HEK293T (cell line): ENCODE measurements around the gene NAV2.

Source experiments
- BHLHE40 ChIP-seq: fragments of 450-650 bp; IDR thresholded peaks from 2 replicates; pipeline ENCODE4 v1.6.1; 2016; ENCODE audit warnings: mild to moderate bottlenecking, moderate library complexity, borderline replicate concordance
- ELF4 ChIP-seq: fragments of 450-650 bp; IDR thresholded peaks from 2 replicates; pipeline ENCODE4 v1.6.1; 2017; ENCODE audit warnings: antibody characterized with exemption
- FOXK2 ChIP-seq: fragments of 450-650 bp; IDR thresholded peaks from 2 replicates; pipeline ENCODE4 v1.6.1; 2016; ENCODE audit warnings: mild to moderate bottlenecking
- L3MBTL2 ChIP-seq: fragments of 450-650 bp; conservative IDR thresholded peaks from 2 replicates; pipeline ENCODE4 v1.6.1; 2016; ENCODE audit warnings: mild to moderate bottlenecking
- LEF1 ChIP-seq: fragments of 450-650 bp; IDR thresholded peaks from 2 replicates; pipeline ENCODE4 v1.6.1; 2017; ENCODE audit warnings: mild to moderate bottlenecking, borderline replicate concordance
- SP1 ChIP-seq: fragments of 450-650 bp; IDR thresholded peaks from 2 replicates; pipeline ENCODE4 v1.6.1; 2017
- TARDBP ChIP-seq: fragments of 450-650 bp; IDR thresholded peaks from 2 replicates; pipeline ENCODE4 v1.6.1; 2016

- TF ChIP-seq TARDBP (no peak), SP1 (no peak), ELF4 (no peak), LEF1 (no peak), BHLHE40 (no peak), FOXK2 (no peak), L3MBTL2 (no peak)
Observed at GRCh38 chr11:19844012-19844411, 131.4 kb downstream of the NAV2 start.
